Peyer's patch (tissue), 4 donors: Measurements from ENCODE around the gene POLR1D. TPM values are rescaled to one million over a fixed set of nuclear protein-coding genes. Genes with fewer than 3 reads are reported as not detected.
"Not testable (repeated sequence)": the region's sequence is repeated elsewhere in the genome, so short reads cannot be mapped to it uniquely, and the experiment has no call there.

ENCODE experiments used
- DNase-seq, 3 donors: peaks; one replicate each; pipeline ENCODE4 v3.0.0-alpha.2; 2017 to 2019
- H3K27ac ChIP-seq, 4 donors: fragments of 200-600 bp; sonication (generic); one replicate each; pipeline ENCODE4 v1.5.1; 2016 to 2019
- H3K27me3 ChIP-seq, 2 donors: fragments of 200-600 bp; sonication (generic); one replicate each; pipeline ENCODE4 v1.5.1; 2019
- H3K36me3 ChIP-seq, 3 donors: fragments of 200-600 bp; sonication (generic); one replicate each; pipeline ENCODE4 v1.5.1; 2016 to 2019
- H3K4me1 ChIP-seq, 4 donors: fragments of 200-600 bp; sonication (generic); one replicate each; pipeline ENCODE4 v1.5.1; 2016 to 2019
- H3K4me3 ChIP-seq, 4 donors: fragments of 200-600 bp; sonication (generic); 1 replicate in 3 of 4; 2 replicates in 1 of 4; pipeline ENCODE4 v1.5.1; 2016 to 2019; ENCODE audit warnings: mild to moderate bottlenecking in 1 of 4
- H3K9me3 ChIP-seq, 4 donors: fragments of 200-600 bp; sonication (generic); one replicate each; pipeline ENCODE4 v1.5.1; 2016 to 2019; ENCODE audit warnings: mild to moderate bottlenecking in 1 of 4
- CTCF ChIP-seq, 6 experiments: fragments of 450-650 bp in 4 of 6; fragments of 200-600 bp in 2 of 6; sonication (generic) in 1 of 6; IDR thresholded peaks; one replicate each; pipeline ENCODE4 v1.5.1; 2017 to 2019; ENCODE audit warnings: antibody characterized with exemption in 6 of 6, mild to moderate bottlenecking in 3 of 6, moderate library complexity in 1 of 6
- POLR2A ChIP-seq, 2 donors: fragments of 450-650 bp; IDR thresholded peaks; one replicate each; pipeline ENCODE4 v1.5.1; 2017; ENCODE audit warnings: antibody characterized with exemption in 2 of 2, mild to moderate bottlenecking in 2 of 2, moderate library complexity in 2 of 2
- total RNA-seq, 4 donors: library from RNA; depleted of rRNA; stranded (reverse); fragments of >200 nt; gene quantifications; one replicate each; pipeline ENCODE4 v1.1.0, GENCODE V29; 2016

Gene POLR1D
- total RNA-seq, 4 donors from 2014 or later: 83.3 to 104 (median 90.5) TPM

GRCh38 chr13:27628081-27628480 lies 6.4 kb downstream of the POLR1D start:
- TF ChIP-seq POLR2A (IDR thresholded peaks at IDR 0.05): no peak
- TF ChIP-seq CTCF (IDR thresholded peaks at IDR 0.05): no peak
- no peak overlapping the region for H3K27ac ChIP-seq

GRCh38 chr13:27628766-27629165 lies 7.1 kb downstream of the POLR1D start:
- DNase-seq, H3K4me1 ChIP-seq, H3K27ac ChIP-seq, H3K9me3 ChIP-seq, H3K4me3 ChIP-seq, H3K36me3 ChIP-seq, H3K27me3 ChIP-seq: not testable (repeated sequence)

More at GRCh38 chr13:27628081-27628480, 6.4 kb downstream of the POLR1D start:
- Histone ChIP-seq H3K9me3 (no peaks in the 10 kb centered on the region), H3K27me3 (no peaks in the 10 kb centered on the region), H3K4me1 (peaks cover 0 to 4% (median 0%) of the 10 kb centered on the region in 4 donors), H3K36me3 (no peaks in the 10 kb centered on the region), H3K4me3 (no peak overlapping the region)
- no peak for DNase-seq

GRCh38 chr13:27631156-27631555 lies 9.5 kb downstream of the POLR1D start:
- TF ChIP-seq POLR2A (IDR thresholded peaks at IDR 0.05) (no peak), CTCF (IDR thresholded peaks at IDR 0.05) (no peak)
- H3K27me3 ChIP-seq: no peaks in the 10 kb centered on the region
- H3K9me3 ChIP-seq: no peaks in the 10 kb centered on the region
- no peak overlapping the region for H3K4me3 ChIP-seq
- H3K36me3 ChIP-seq: no peaks in the 10 kb centered on the region
- no peak overlapping the region for H3K27ac ChIP-seq
- no peak for DNase-seq
- no peaks in the 10 kb centered on the region for H3K4me1 ChIP-seq

GRCh38 chr13:27631665-27632064 lies 10.0 kb downstream of the POLR1D start:
- Histone ChIP-seq H3K4me3 (no peak overlapping the region), H3K4me1 (peaks cover 0 to 4% (median 0%) of the 10 kb centered on the region in 4 donors), H3K36me3 (no peaks in the 10 kb centered on the region), H3K27ac (no peak overlapping the region), H3K27me3 (no peaks in the 10 kb centered on the region), H3K9me3 (no peaks in the 10 kb centered on the region)
- TF ChIP-seq POLR2A (IDR thresholded peaks at IDR 0.05) (no peak), CTCF (IDR thresholded peaks at IDR 0.05) (no peak)
- DNase-seq: no peak

- Histone ChIP-seq H3K4me3 (no peak overlapping the region), H3K27ac (no peak overlapping the region), H3K27me3 (no peaks in the 10 kb centered on the region), H3K36me3 (no peaks in the 10 kb centered on the region), H3K4me1 (peaks cover 0 to 7% (median 0%) of the 10 kb centered on the region in 4 donors), H3K9me3 (no peaks in the 10 kb centered on the region)
- TF ChIP-seq CTCF (IDR thresholded peaks at IDR 0.05): no peak
- TF ChIP-seq POLR2A (IDR thresholded peaks at IDR 0.05): no peak
- DNase-seq: no peak
Observed at GRCh38 chr13:27632214-27632613, 10.5 kb downstream of the POLR1D start.

- Histone ChIP-seq H3K27me3 (no peaks in the 10 kb centered on the region), H3K4me1 (peaks cover 0 to 7% (median 0%) of the 10 kb centered on the region in 4 donors), H3K9me3 (no peaks in the 10 kb centered on the region), H3K27ac (no peak overlapping the region), H3K36me3 (no peaks in the 10 kb centered on the region), H3K4me3 (no peak overlapping the region)
- DNase-seq: no peak
- TF ChIP-seq CTCF (IDR thresholded peaks at IDR 0.05) (no peak), POLR2A (IDR thresholded peaks at IDR 0.05) (no peak)
Observed at GRCh38 chr13:27632648-27633047, 11.0 kb downstream of the POLR1D start.
